Measurements from ENCODE around the gene EFHC1.

DNA sequence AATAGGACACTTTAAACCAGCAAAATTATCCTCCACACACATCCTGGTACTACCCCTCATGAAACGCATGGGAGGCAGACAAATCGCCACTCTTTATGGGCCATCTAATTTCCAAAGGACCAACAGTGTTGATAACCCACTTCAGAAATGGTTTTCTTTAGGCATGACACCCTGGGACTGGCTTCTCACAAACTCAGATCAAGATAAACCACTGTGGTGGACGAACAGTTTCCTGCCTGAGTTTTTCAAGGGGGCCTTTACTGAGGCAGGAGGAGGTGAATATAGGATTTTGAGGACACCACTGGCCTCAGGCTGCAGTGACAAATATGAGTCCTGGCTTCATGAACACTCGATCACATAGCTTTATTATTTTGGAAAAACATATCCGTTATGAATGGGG lies 130.7 kb downstream of the EFHC1 start:
- TF ChIP-seq, protein P1, sequence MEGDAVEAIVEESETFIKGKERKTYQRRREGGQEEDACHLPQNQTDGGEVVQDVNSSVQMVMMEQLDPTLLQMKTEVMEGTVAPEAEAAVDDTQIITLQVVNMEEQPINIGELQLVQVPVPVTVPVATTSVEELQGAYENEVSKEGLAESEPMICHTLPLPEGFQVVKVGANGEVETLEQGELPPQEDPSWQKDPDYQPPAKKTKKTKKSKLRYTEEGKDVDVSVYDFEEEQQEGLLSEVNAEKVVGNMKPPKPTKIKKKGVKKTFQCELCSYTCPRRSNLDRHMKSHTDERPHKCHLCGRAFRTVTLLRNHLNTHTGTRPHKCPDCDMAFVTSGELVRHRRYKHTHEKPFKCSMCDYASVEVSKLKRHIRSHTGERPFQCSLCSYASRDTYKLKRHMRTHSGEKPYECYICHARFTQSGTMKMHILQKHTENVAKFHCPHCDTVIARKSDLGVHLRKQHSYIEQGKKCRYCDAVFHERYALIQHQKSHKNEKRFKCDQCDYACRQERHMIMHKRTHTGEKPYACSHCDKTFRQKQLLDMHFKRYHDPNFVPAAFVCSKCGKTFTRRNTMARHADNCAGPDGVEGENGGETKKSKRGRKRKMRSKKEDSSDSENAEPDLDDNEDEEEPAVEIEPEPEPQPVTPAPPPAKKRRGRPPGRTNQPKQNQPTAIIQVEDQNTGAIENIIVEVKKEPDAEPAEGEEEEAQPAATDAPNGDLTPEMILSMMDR (IDR thresholded peaks at IDR 0.05), result no peak
- no peak for TF ChIP-seq POLR2A (IDR thresholded peaks at IDR 0.05)

Measured in breast epithelium (tissue), 3 donors.